Chondrocyte (in vitro differentiated cells): ENCODE results near the gene NOP10. TPM values are rescaled to one million over a fixed set of nuclear protein-coding genes. Genes with fewer than 3 reads are reported as not detected.

Experiments
- DNase-seq: peaks from one replicate; pipeline ENCODE4 v3.0.0; 2021; ENCODE audit warnings: mixed read lengths, low spot score
- H3K27ac Mint-ChIP-seq: one replicate; pipeline ENCODE4 v1.8.0; 2021; ENCODE audit warnings: mild to moderate bottlenecking, moderate library complexity, mixed read lengths; ENCODE audit not compliant: unreplicated experiment
- H3K27me3 Mint-ChIP-seq: 2 replicates; pipeline ENCODE4 v1.8.0; 2021; ENCODE audit warnings: low read depth, mixed read lengths
- H3K36me3 Mint-ChIP-seq: 2 replicates; pipeline ENCODE4 v1.8.0; 2021; ENCODE audit warnings: low read depth, mixed read lengths
- H3K4me1 Mint-ChIP-seq: 2 replicates; pipeline ENCODE4 v1.8.0; 2021; ENCODE audit warnings: low read depth, mild to moderate bottlenecking, mixed read lengths
- H3K4me3 Mint-ChIP-seq: one replicate; pipeline ENCODE4 v1.8.0; 2021; ENCODE audit warnings: mild to moderate bottlenecking, moderate library complexity, mixed read lengths; ENCODE audit not compliant: unreplicated experiment
- H3K9me3 Mint-ChIP-seq: 2 replicates; pipeline ENCODE4 v1.8.0; 2021; ENCODE audit warnings: low read depth, mixed read lengths
- CTCF ChIP-seq: fragments of 200-600 bp; sonication (generic); IDR thresholded peaks from 2 replicates; pipeline ENCODE4 v1.5.0; 2021; ENCODE audit warnings: antibody characterized with exemption, mild to moderate bottlenecking, moderate library complexity
- total RNA-seq: library from RNA; stranded (reverse); gene quantifications from 3 replicates; pipeline ENCODE4 v1.2.1, GENCODE V29; 2021

Gene NOP10
- total RNA-seq, 1 donor from 2014 or later, result 152 TPM

GRCh38 chr15:34365836-34366235, 22.9 kb upstream of the NOP10 start:
- peak overlapping the region; percentile 97 for H3K4me3 Mint-ChIP-seq

GRCh38 chr15:34365091-34365825, 22.3 kb upstream of the NOP10 start:
- DNase-seq, result no peak

More at GRCh38 chr15:34365836-34366235, 22.9 kb upstream of the NOP10 start:
- Mint-ChIP-seq H3K27ac (no peak overlapping the region), H3K4me1 (peaks cover 28% of the 10 kb centered on the region), H3K36me3 (peaks cover 12% of the 10 kb centered on the region), H3K27me3 (no peaks in the 10 kb centered on the region), H3K9me3 (no peaks in the 10 kb centered on the region)
- TF ChIP-seq CTCF, result no peak
- no peak for DNase-seq

GRCh38 chr15:34364041-34364440, 21.1 kb upstream of the NOP10 start:
- Mint-ChIP-seq H3K27me3 (no peaks in the 10 kb centered on the region), H3K4me1 (peaks cover 28% of the 10 kb centered on the region), H3K4me3 (no peak overlapping the region), H3K36me3 (peaks cover 18% of the 10 kb centered on the region), H3K27ac (no peak overlapping the region), H3K9me3 (no peaks in the 10 kb centered on the region)
- DNase-seq, result no peak
- TF ChIP-seq CTCF, result no peak

More at GRCh38 chr15:34365091-34365825, 22.3 kb upstream of the NOP10 start:
- H3K9me3 Mint-ChIP-seq, result no peaks in the 10 kb centered on the region
- H3K36me3 Mint-ChIP-seq, result peaks cover 13% of the 10 kb centered on the region
- no peak for TF ChIP-seq CTCF
- no peak overlapping the region for H3K27ac Mint-ChIP-seq
- H3K4me3 Mint-ChIP-seq, result peak overlapping the region; percentile 97
- H3K27me3 Mint-ChIP-seq, result no peaks in the 10 kb centered on the region
- H3K4me1 Mint-ChIP-seq, result peaks cover 28% of the 10 kb centered on the region

GRCh38 chr15:34362047-34362773, 19.3 kb upstream of the NOP10 start:
- peaks cover 20% of the 10 kb centered on the region for H3K4me1 Mint-ChIP-seq
- DNase-seq, result no peak
- no peak overlapping the region for H3K27ac Mint-ChIP-seq
- peaks cover 23% of the 10 kb centered on the region for H3K36me3 Mint-ChIP-seq
- H3K4me3 Mint-ChIP-seq, result no peak overlapping the region
- no peaks in the 10 kb centered on the region for H3K9me3 Mint-ChIP-seq
- no peaks in the 10 kb centered on the region for H3K27me3 Mint-ChIP-seq
- no peak for TF ChIP-seq CTCF

GRCh38 chr15:34361278-34361677, 18.3 kb upstream of the NOP10 start:
- Mint-ChIP-seq H3K4me3 (no peak overlapping the region), H3K27ac (no peak overlapping the region), H3K9me3 (no peaks in the 10 kb centered on the region), H3K27me3 (no peaks in the 10 kb centered on the region), H3K4me1 (peaks cover 17% of the 10 kb centered on the region), H3K36me3 (peaks cover 23% of the 10 kb centered on the region)
- TF ChIP-seq CTCF, result no peak
- no peak for DNase-seq
